Ovary (tissue), 9 donors: ENCODE measurements around the gene TMEM63A. TPM values are rescaled to one million over a fixed set of nuclear protein-coding genes. Genes with fewer than 3 reads are reported as not detected.

Source experiments
- DNase-seq, 5 donors: peaks; one replicate each; pipeline ENCODE4 v3.0.0-alpha.2; 2019 to 2020
- H3K27ac ChIP-seq, 2 donors: fragments of 200-600 bp; one replicate each; pipeline versions ENCODE4 v1.5.1 to v1.8.0; 2019 to 2022
- H3K27me3 ChIP-seq: fragments of 200-600 bp; one replicate; pipeline ENCODE4 v1.8.0; 2022
- H3K36me3 ChIP-seq: fragments of 200-600 bp; sonication (generic); one replicate; pipeline ENCODE4 v1.5.1; 2019
- H3K4me1 ChIP-seq: one replicate; pipeline ENCODE4 v1.8.1; 2013; ENCODE audit warnings: mild to moderate bottlenecking, moderate library complexity; ENCODE audit not compliant: insufficient read depth
- H3K4me3 ChIP-seq: fragments of 200-600 bp; sonication (generic); one replicate; pipeline ENCODE4 v1.5.1; 2017
- H3K9me3 ChIP-seq, 2 donors: fragments of 200-600 bp in 1 of 2; sonication (generic) in 1 of 2; one replicate each; pipeline versions ENCODE4 v1.5.1 to v1.8.1; 2013 to 2019; ENCODE audit warnings: mild to moderate bottlenecking in 1 of 2, moderate library complexity in 1 of 2
- CTCF ChIP-seq, 3 donors: fragments of 450-650 bp in 2 of 3; fragments of 200-600 bp in 1 of 3; IDR thresholded peaks; one replicate each; pipeline versions ENCODE4 v1.5.1 to v1.8.0; 2016 to 2022; ENCODE audit warnings: antibody characterized with exemption in 3 of 3, mild to moderate bottlenecking in 1 of 3
- EP300 ChIP-seq: sonication (generic); formaldehyde crosslinking; IDR thresholded peaks from one replicate; pipeline ENCODE4 v1.6.1; 2017; ENCODE audit warnings: antibody characterized with exemption
- POLR2A ChIP-seq: fragments of 450-650 bp; IDR thresholded peaks from one replicate; pipeline ENCODE4 v1.6.1; 2017; ENCODE audit warnings: antibody characterized with exemption, mild to moderate bottlenecking, moderate library complexity
- WGBS, 3 donors: extraction: QIAGEN DNeasy Blood & Tissue Kit in 1 of 3; methylation state at CpG; one replicate each; pipeline versions ENCODE4 v1.1.5 to v1.1.7; 2013 to 2017; 5-methylcytosine and 5-hydroxymethylcytosine counted together
- intact Hi-C, 4 donors: fragments of 100-400 bp; cut with DNase I; formaldehyde crosslinking; loops; one replicate each; pipeline versions ENCODE4 v1.11.0 to v1.15.1; 2022 to 2023
- polyA plus RNA-seq, 2 donors: library from polyadenylated mRNA; stranded (reverse); fragments of 200-250 nt in 1 of 2; fragments of 350-450 nt in 1 of 2; fragmentation: Illumina TruSeq in 1 of 2; extraction: RNeasy Lipid Tissue Mini Kit (QIAGEN cat#74804) in 1 of 2; gene quantifications; one replicate each; pipeline ENCODE4 v1.2.3, GENCODE V29; 2013 to 2014
- total RNA-seq, 7 donors: library from RNA; depleted of rRNA in 2 of 7; stranded (reverse); fragments of >200 nt in 2 of 7; fragmentation: NEBNext Ultra II Directional in 3 of 7; extraction: Animal tissue kit (Norgen Biotek cat#: 25700) in 3 of 7; gene quantifications; one replicate each; pipeline versions ENCODE4 v1.1.0 to v1.2.4, GENCODE V29; 2016 to 2023
- donor health status: DM: no; HTN: no; CAD: no; lungs with moderate emphysema.
- donor health status: DM: no; HTN: no; CAD: no.
- donor health status: Bipolar disorder and iron deficiency.
- donor health status: DM: yes; HTN: yes; CAD: no.
- donor health status: DM: no; HTN: no; CAD: no.
- donor health status: DM: yes; HTN: yes; CAD: no.

The TMEM63A gene
- total and polyA plus RNA-seq, 9 donors: 29.6 to 82.8 (median 53.0) TPM

GRCh38 chr1:225866061-225866837, 15.9 kb downstream of the TMEM63A start:
- H3K4me1 ChIP-seq: no peaks in the 10 kb centered on the region
- H3K27me3 ChIP-seq: no peaks in the 10 kb centered on the region
- H3K9me3 ChIP-seq: no peaks in the 10 kb centered on the region
- intact Hi-C loops: no loop called here
- DNase-seq: no peak
- no peak for TF ChIP-seq POLR2A
- TF ChIP-seq EP300: no peak
- no peak for TF ChIP-seq CTCF (IDR thresholded peaks at IDR 0.05)
- 72 to 78% (median 77%) methylated on average over 8 of the region's 8 CpGs for WGBS, 3 donors
- no peak overlapping the region for H3K4me3 ChIP-seq
- no peaks in the 10 kb centered on the region for H3K36me3 ChIP-seq
- H3K27ac ChIP-seq: no peak overlapping the region

DNA sequence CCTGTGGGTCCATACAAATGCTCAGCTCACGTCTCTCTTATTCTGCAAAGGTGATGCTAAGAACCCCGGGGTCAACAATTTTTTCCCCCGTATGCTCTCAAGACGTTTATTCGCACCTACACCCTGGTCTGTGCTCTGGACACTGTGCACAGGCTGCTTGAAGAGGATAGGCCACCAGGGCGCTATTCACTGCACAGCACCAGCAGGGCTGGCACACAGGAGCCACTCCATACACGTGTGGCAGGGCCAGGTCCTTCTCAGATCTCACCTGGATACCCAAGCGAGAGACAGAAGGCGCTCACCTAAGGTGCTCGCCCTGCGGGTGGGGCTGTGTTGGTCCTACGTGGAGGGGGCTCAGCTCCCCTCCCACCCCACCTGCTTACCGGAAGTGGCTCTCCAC, 16.7 kb downstream of the TMEM63A start:
- intact Hi-C loops: no loop called here
- H3K4me3 ChIP-seq: no peak overlapping the region
- no peaks in the 10 kb centered on the region for H3K36me3 ChIP-seq
- DNase-seq: no peak
- no peaks in the 10 kb centered on the region for H3K4me1 ChIP-seq
- H3K9me3 ChIP-seq: no peaks in the 10 kb centered on the region
- H3K27me3 ChIP-seq: no peaks in the 10 kb centered on the region
- 79 to 87% (median 85%) methylated on average over 13 of the region's 13 CpGs for WGBS, 3 donors
- TF ChIP-seq POLR2A: no peak
- no peak for TF ChIP-seq EP300
- TF ChIP-seq CTCF (IDR thresholded peaks at IDR 0.05): no peak
- no peak overlapping the region for H3K27ac ChIP-seq

DNA sequence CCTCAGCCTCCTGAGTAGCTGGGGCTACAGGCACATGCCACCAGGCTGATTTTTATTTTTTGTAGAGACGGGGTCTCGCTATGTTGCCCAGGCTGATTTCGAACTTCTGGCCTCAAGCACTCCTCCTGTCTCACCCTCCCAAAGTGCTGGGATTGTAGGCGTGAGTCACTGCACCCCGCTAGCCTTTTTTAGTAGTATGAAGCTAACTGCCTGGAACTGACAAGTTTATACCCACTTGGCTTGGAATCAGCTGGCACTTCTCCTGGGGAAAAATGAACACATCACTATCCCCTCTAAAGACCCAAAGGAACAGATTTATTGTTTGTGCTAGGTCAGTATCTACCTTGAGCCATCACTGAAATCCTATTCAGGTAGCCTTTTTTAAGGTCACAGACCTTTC, 19.0 kb downstream of the TMEM63A start:
- no peak overlapping the region for H3K27ac ChIP-seq

DNA sequence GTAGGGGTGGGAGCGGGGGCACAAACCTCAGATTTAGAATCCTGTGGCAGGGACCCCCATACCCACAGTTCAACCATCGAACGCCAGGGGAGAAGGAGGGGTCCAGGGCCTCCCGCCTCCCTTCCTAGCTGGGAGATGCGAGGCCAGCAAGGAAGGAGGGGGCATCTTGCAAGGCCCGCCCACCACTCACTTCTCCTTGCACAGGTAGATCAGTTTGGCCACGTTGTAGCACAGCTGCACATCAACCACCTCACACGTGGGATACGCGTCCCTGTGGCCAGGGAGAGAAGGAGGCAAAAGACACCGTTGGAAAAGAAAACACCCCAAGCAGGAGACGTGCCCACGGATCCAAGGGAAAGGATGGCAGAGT, 19.6 kb downstream of the TMEM63A start:
- DNase-seq: no peak
- Histone ChIP-seq H3K4me1 (no peaks in the 10 kb centered on the region), H3K27ac (no peak overlapping the region), H3K9me3 (no peaks in the 10 kb centered on the region), H3K27me3 (no peaks in the 10 kb centered on the region), H3K36me3 (no peaks in the 10 kb centered on the region), H3K4me3 (no peak overlapping the region)
- no peak for TF ChIP-seq EP300
- TF ChIP-seq CTCF (IDR thresholded peaks at IDR 0.05): no peak
- TF ChIP-seq POLR2A: no peak
- intact Hi-C loops: no loop called here
- WGBS, 3 donors: 80 to 89% (median 83%) methylated on average over 12 to 13 of the region's 13 CpGs

More for the DNA sequence above, 19.0 kb downstream of the TMEM63A start:
- intact Hi-C loops: no loop called here
- no peaks in the 10 kb centered on the region for H3K27me3 ChIP-seq
- H3K9me3 ChIP-seq: no peaks in the 10 kb centered on the region
- WGBS, 3 donors: 86 to 95% (median 89%) methylated on average over 5 of the region's 5 CpGs
- TF ChIP-seq EP300: no peak
- H3K36me3 ChIP-seq: no peaks in the 10 kb centered on the region
- DNase-seq: no peak
- H3K4me3 ChIP-seq: no peak overlapping the region
- H3K4me1 ChIP-seq: no peaks in the 10 kb centered on the region

DNA sequence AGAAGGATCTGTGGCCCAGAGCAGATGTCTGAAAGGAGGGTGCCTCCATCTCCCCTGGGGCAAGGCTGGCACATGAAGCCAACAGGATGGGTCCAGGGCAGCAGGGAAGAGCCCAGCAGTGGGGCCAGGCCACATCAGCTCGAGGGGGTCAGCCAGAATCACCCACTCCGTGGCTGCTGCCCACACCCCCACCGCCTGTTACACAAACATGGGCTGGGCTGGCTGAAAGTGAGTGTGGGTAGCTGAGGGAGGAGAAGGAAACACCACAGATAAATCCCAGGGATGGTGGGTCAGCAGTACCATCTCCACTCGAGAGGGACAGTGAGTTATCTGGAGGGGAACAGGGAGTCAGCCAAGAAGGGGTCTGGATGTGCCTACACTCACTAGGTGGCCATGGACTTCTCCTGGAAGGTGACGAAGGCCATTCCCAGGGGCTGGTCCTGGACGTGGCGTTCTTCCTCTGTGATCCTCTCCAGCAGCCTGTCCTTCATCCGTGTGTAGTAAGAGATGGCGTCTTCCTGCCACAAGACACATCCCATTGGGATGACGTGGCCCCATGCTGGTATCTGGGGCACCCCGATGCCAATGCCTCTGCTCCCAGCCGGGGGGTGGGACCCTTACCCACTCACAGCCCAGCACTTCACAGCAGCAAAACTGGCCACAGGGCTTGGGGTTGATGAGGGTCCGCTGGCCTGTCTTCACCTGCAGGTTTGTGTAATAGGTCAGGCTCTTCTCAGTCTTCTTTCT, 20.2 kb downstream of the TMEM63A start:
- no peaks in the 10 kb centered on the region for H3K27me3 ChIP-seq
- 83 to 85% (median 85%) methylated on average over 13 of the region's 13 CpGs for WGBS, 3 donors
- no peaks in the 10 kb centered on the region for H3K36me3 ChIP-seq
- no peak overlapping the region for H3K4me3 ChIP-seq
- DNase-seq: no peak
- intact Hi-C loops: no loop called here
- no peak overlapping the region for H3K27ac ChIP-seq
- no peaks in the 10 kb centered on the region for H3K9me3 ChIP-seq
- TF ChIP-seq EP300: no peak
- no peak for TF ChIP-seq POLR2A
- TF ChIP-seq CTCF (IDR thresholded peaks at IDR 0.05): no peak
- no peaks in the 10 kb centered on the region for H3K4me1 ChIP-seq
